SK-N-MC (cell line): ENCODE measurements around the gene JAKMIP3.

ENCODE experiments used
- EZH2 ChIP-seq: fragments of 200-600 bp; sonication (generic); IDR thresholded peaks from one replicate; pipeline ENCODE4 v1.6.1; 2017; ENCODE audit warnings: antibody characterized with exemption
- POLR2AphosphoS5 ChIP-seq: IDR thresholded peaks from 2 replicates; pipeline ENCODE4 v1.6.1; 2012; ENCODE audit warnings: mild to moderate bottlenecking, low read depth, low read length, borderline replicate concordance

GRCh38 chr10:132068431-132069121 is 2.8 kb downstream of the JAKMIP3 start:
- TF ChIP-seq POLR2AphosphoS5, result no peak
- TF ChIP-seq EZH2, result no peak
